GM12878 (cell line): ENCODE data around the gene PLA2G15. TPM values are rescaled to one million over a fixed set of nuclear protein-coding genes. Genes with fewer than 3 reads are reported as not detected.

Experiments used
- ATAC-seq: fragments of 200-7000 bp; cut with Tn5 transposase; 3 replicates; pipeline ENCODE4 v1.9.1; 2020; ENCODE audit warnings: mild to moderate bottlenecking, moderate library complexity
- BruUV-seq: library from RNA; stranded (reverse); fragments of 400-500 nt; replicated peaks from 2 replicates; lab custom pipeline; 2021; lab: Mats Ljungman, UMichigan
- CTCF ChIA-PET: fragments of 300-600 bp; sonication (Branson Sonifier 250); formaldehyde crosslinking; extraction: SDS; loops from one replicate; lab custom pipeline; 2021; ENCODE audit warnings: inconsistent platforms; lab: Yijun Ruan, JAX
- POLR2A ChIA-PET: fragments of 350-600 bp; formaldehyde crosslinking; extraction: SDS; loops from one replicate; lab custom pipeline; 2021; ENCODE audit warnings: inconsistent platforms; lab: Charles Lee
- RAD21 ChIA-PET: fragments of 300-600 bp; sonication (Branson Sonifier 250); formaldehyde crosslinking; loops from one replicate; lab custom pipeline; 2023; ENCODE audit warnings: antibody characterized with exemption; ENCODE audit not compliant: unreplicated experiment; lab: Charles Lee
- SMC1A ChIA-PET: fragments of 300-600 bp; sonication (Branson Sonifier 250); formaldehyde crosslinking; loops from one replicate; lab custom pipeline; 2023; ENCODE audit not compliant: unreplicated experiment, uncharacterized antibody; lab: Charles Lee
- DNase-seq: peaks from one replicate; pipeline ENCODE4 v3.0.0-alpha.2; 2011; ENCODE audit warnings: low read depth, low spot score
- FAIRE-seq: peaks from 3 replicates; lab custom pipeline; 2011; peaks lifted over from hg19 to GRCh38; lab: Jason Lieb, UNC
- H2AFZ ChIP-seq: 2 replicates; pipeline ENCODE4 v1.6.0; 2011; ENCODE audit warnings: low read depth, low read length, control low read depth; ENCODE audit not compliant: control insufficient read depth
- H3K27ac ChIP-seq: 2 replicates; pipeline ENCODE4 v1.5.1; 2011; ENCODE audit warnings: control low read depth; ENCODE audit not compliant: control insufficient read depth, insufficient read depth
- H3K27me3 ChIP-seq, 2 experiments: replicated peaks in 1 of 2; 2 replicates each; pipeline versions ENCODE4 v1.6.0 to v1.6.1; 2011; ENCODE audit warnings: low read length in 1 of 2; ENCODE audit not compliant: control insufficient read depth in 2 of 2, insufficient read depth in 2 of 2
- H3K36me3 ChIP-seq, 2 experiments: 2 replicates each; pipeline ENCODE4 v1.5.1; 2011; ENCODE audit warnings: low read length in 1 of 2; ENCODE audit not compliant: control insufficient read depth in 2 of 2, insufficient read depth in 2 of 2
- H3K4me1 ChIP-seq: 2 replicates; pipeline ENCODE4 v1.6.1; 2011; ENCODE audit warnings: mild to moderate bottlenecking, low read length, moderate library complexity, mixed read lengths; ENCODE audit not compliant: control insufficient read depth, insufficient read depth
- H3K4me2 ChIP-seq: 2 replicates; pipeline ENCODE4 v1.6.0; 2011; ENCODE audit warnings: control low read depth; ENCODE audit not compliant: control insufficient read depth, insufficient read depth
- H3K4me3 ChIP-seq: fragments of 200-600 bp; sonication (generic); 2 replicates; pipeline ENCODE4 v1.5.1; 2016
- H3K79me2 ChIP-seq: 2 replicates; pipeline ENCODE4 v1.6.0; 2011; ENCODE audit warnings: low read length; ENCODE audit not compliant: control insufficient read depth, insufficient read depth
- H3K9ac ChIP-seq: 2 replicates; pipeline ENCODE4 v1.8.0; 2011; ENCODE audit warnings: low read length, control low read depth, mixed read lengths; ENCODE audit not compliant: control insufficient read depth, insufficient read depth
- H3K9me3 ChIP-seq: replicated peaks from 3 replicates; pipeline ENCODE4 v1.5.1; 2011; ENCODE audit warnings: mild to moderate bottlenecking, low read length; ENCODE audit not compliant: control insufficient read depth, insufficient read depth
- H4K20me1 ChIP-seq: 2 replicates; pipeline ENCODE4 v1.6.0; 2011; ENCODE audit not compliant: control insufficient read depth, insufficient read depth
- ATF7 ChIP-seq: fragments of 450-650 bp; IDR thresholded peaks from 2 replicates; pipeline ENCODE4 v1.6.1; 2016; ENCODE audit warnings: low read depth, mild to moderate bottlenecking
- BCL11A ChIP-seq: IDR thresholded peaks from 2 replicates; pipeline ENCODE4 v1.6.1; 2011; ENCODE audit warnings: low read depth, low read length
- CHD1 ChIP-seq: IDR thresholded peaks from 2 replicates; pipeline ENCODE4 v1.6.1; 2012; ENCODE audit warnings: low read depth, low read length, improper control_type of control experiment
- FOXK2 ChIP-seq: fragments of 450-650 bp; IDR thresholded peaks from 2 replicates; pipeline ENCODE4 v1.6.1; 2017; ENCODE audit warnings: mild to moderate bottlenecking, moderate library complexity
- GATAD2B ChIP-seq: fragments of 450-650 bp; conservative IDR thresholded peaks from 2 replicates; pipeline ENCODE4 v1.6.1; 2017; ENCODE audit warnings: low read depth, mild to moderate bottlenecking, moderate library complexity
- NBN ChIP-seq: fragments of 450-650 bp; IDR thresholded peaks from 2 replicates; pipeline ENCODE4 v1.6.1; 2016
- NFYA ChIP-seq: IDR thresholded peaks from 2 replicates; pipeline ENCODE4 v1.6.1; 2011; ENCODE audit warnings: low read depth, mild to moderate bottlenecking, low read length, improper control_type of control experiment, borderline replicate concordance
- RBBP5 ChIP-seq: fragments of 200-600 bp; sonication (generic); conservative IDR thresholded peaks from 2 replicates; pipeline ENCODE4 v1.6.1; 2016
- SMAD1 ChIP-seq: fragments of 450-650 bp; IDR thresholded peaks from 2 replicates; pipeline ENCODE4 v1.6.1; 2018; ENCODE audit warnings: mild to moderate bottlenecking, low read depth; ENCODE audit not compliant: partially characterized antibody
- SMAD5 ChIP-seq: IDR thresholded peaks from 2 replicates; pipeline ENCODE4 v1.6.1; 2016; ENCODE audit warnings: antibody characterized with exemption, low read depth
- WGBS: methylation state at CpG from one replicate; pipeline ENCODE4 v1.1.6; 2016; ENCODE audit warnings: low lambda C conversion rate; ENCODE audit not compliant: insufficient replicate concordance, insufficient coverage; ENCODE audit errors: missing lambda C conversion rate; 5-methylcytosine and 5-hydroxymethylcytosine counted together
- in situ Hi-C: fragments of 300-500 bp; cut with MboI; formaldehyde crosslinking; loops from 9 replicates; pipeline ENCODE4 v1.14.3; 2018; ENCODE audit warnings: mixed read lengths
- intact Hi-C: fragments of 100-400 bp; cut with micrococcal nuclease; formaldehyde crosslinking; loops from one replicate; pipeline ENCODE4 v1.14.2; 2022; ENCODE audit not compliant: unreplicated experiment
- polyA plus RNA-seq, 11 experiments: library from polyadenylated mRNA; depleted of rRNA in 4 of 11; unstranded in 6 of 11; stranded (reverse) in 5 of 11; fragments of >200 nt; fragmentation: Nextera tagmentation in 4 of 11; fragmentation: Illumina TruSeq in 1 of 11; extraction: Ambion mirVana in 4 of 11; extraction: Trizol in 1 of 11; gene quantifications; 1 replicate in 1 of 11; 2 replicates in 10 of 11; pipeline versions ENCODE4 v1.2.1 to v1.2.3, GENCODE V29; 2011 to 2016; ENCODE audit warnings: inconsistent platforms in 2 of 11, missing spikeins in 2 of 11, low read depth in 1 of 11
- total RNA-seq, 4 experiments: library from RNA; depleted of rRNA in 3 of 4; stranded (reverse); fragments of >200 nt in 3 of 4; fragmentation: Illumina TruSeq in 1 of 4; extraction: Trizol in 1 of 4; gene quantifications; 2 replicates each; pipeline versions ENCODE4 v1.2.1 to v1.2.3, GENCODE V29; 2013 to 2021
- TF ChIP-seq, protein P1 (sequence below): IDR thresholded peaks from 2 replicates; pipeline ENCODE4 v1.6.1; 2012; ENCODE audit warnings: mild to moderate bottlenecking, low read depth, low read length

The PLA2G15 gene
- total and polyA plus RNA-seq, 10 of the 15 experiments (the other 5 are each of a cell fraction or from before 2014, with no cell fraction given), result 0.31 to 9.4 (median 6.8) TPM

DNA sequence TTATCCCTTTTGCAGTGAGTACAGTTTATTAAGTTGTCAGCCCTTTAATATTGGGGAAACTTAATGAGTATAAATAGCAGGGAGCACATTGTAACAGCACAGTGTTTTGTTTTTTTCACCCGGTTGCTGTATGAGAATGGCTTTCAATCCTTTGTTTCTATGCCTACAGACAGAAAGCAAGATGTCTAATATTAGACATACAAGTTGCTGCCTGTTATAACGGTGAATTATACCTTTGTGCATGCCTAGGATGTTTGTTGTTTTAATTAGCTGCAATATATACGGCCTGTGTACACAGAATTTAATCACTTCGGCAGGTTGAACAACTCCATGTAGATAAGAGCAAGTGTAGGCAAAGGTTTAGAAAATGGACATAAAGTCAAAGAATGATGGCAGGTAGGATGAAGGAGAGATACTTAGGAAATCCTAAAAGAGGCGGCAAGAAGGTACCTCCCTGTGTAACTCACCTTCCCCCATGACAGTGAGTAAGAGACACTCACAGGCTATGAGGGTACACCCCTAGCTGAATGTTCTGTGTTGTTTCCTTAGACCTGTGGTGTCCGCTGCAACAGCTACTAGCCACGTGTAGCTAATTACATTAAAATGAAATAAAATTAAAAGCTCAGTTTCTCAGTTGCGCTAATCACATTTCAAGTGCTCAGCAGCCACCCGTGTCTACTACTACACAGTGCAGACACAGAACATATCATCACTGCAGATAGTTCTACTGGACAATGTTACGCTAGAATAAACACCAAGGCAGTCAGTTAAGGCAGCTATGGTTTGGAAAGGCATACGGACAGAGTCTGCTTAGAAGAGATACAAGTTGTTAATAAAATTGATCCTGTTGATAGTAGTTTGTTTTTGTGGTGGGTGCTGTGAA is 54.6 kb downstream of the PLA2G15 start:
- SMC1A ChIA-PET, result interaction anchor here (1.0 to 3.2 kb wide), 15 partner anchors 9 to 38 kb away, joined by 3 to 12 read pairs (median 4); partner anchors contain the start of genes PRMT7, SLC7A6 and SLC7A6OS
- intact Hi-C loops (no loop called here), in situ Hi-C loops (no loop called here)
- H3K9ac ChIP-seq, result no peak overlapping the region
- H3K27me3 ChIP-seq, result no peaks in the 10 kb centered on the region
- RAD21 ChIA-PET, result interaction anchor here (0.9 to 3.3 kb wide), 9 partner anchors 11 to 38 kb away, joined by 3 to 10 read pairs (median 3); partner anchors contain the start of genes PRMT7, SLC7A6 and SLC7A6OS
- no peak for DNase-seq
- POLR2A ChIA-PET, result interaction anchor here (0.6 to 1.6 kb wide), 10 partner anchors 9 to 1139 kb away, joined by 3 to 5 read pairs (median 3); partner anchors contain the start of genes PRMT7, SLC7A6 and SLC7A6OS
- H3K9me3 ChIP-seq, result no peaks in the 10 kb centered on the region
- CTCF ChIA-PET, result interaction anchor here (0.8 to 2.6 kb wide), 7 partner anchors 9 to 62 kb away, joined by 3 to 15 read pairs (median 4); no protein-coding TSS in a partner anchor
- H3K4me1 ChIP-seq, result no peaks in the 10 kb centered on the region
- peaks cover 24 to 41% of the 10 kb centered on the region in 2 experiments for H3K36me3 ChIP-seq
- H2AFZ ChIP-seq, result no peak overlapping the region
- TF ChIP-seq SMAD1 (no peak), BCL11A (no peak), SMAD5 (no peak), ATF7 (no peak), FOXK2 (no peak), CHD1 (no peak), RBBP5 (no peak), GATAD2B (no peak), NBN (no peak), NFYA (no peak)
- TF ChIP-seq, protein P1, sequence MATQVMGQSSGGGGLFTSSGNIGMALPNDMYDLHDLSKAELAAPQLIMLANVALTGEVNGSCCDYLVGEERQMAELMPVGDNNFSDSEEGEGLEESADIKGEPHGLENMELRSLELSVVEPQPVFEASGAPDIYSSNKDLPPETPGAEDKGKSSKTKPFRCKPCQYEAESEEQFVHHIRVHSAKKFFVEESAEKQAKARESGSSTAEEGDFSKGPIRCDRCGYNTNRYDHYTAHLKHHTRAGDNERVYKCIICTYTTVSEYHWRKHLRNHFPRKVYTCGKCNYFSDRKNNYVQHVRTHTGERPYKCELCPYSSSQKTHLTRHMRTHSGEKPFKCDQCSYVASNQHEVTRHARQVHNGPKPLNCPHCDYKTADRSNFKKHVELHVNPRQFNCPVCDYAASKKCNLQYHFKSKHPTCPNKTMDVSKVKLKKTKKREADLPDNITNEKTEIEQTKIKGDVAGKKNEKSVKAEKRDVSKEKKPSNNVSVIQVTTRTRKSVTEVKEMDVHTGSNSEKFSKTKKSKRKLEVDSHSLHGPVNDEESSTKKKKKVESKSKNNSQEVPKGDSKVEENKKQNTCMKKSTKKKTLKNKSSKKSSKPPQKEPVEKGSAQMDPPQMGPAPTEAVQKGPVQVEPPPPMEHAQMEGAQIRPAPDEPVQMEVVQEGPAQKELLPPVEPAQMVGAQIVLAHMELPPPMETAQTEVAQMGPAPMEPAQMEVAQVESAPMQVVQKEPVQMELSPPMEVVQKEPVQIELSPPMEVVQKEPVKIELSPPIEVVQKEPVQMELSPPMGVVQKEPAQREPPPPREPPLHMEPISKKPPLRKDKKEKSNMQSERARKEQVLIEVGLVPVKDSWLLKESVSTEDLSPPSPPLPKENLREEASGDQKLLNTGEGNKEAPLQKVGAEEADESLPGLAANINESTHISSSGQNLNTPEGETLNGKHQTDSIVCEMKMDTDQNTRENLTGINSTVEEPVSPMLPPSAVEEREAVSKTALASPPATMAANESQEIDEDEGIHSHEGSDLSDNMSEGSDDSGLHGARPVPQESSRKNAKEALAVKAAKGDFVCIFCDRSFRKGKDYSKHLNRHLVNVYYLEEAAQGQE, result no peak
- no peaks in the 10 kb centered on the region for H3K79me2 ChIP-seq
- no peak for ATAC-seq
- no peak overlapping the region for H3K4me2 ChIP-seq
- TSS peak; percentile 45 for BruUV-seq
- WGBS, result 78% methylated on average over 11 of the region's 11 CpGs
- no peak for FAIRE-seq
- no peak overlapping the region for H3K4me3 ChIP-seq
- H3K27ac ChIP-seq, result no peak overlapping the region
- no peaks in the 10 kb centered on the region; the same call in 1 of the 2 replicates for H4K20me1 ChIP-seq
